ENCODE results near the gene MDP1.

Gene MDP1

DNA sequence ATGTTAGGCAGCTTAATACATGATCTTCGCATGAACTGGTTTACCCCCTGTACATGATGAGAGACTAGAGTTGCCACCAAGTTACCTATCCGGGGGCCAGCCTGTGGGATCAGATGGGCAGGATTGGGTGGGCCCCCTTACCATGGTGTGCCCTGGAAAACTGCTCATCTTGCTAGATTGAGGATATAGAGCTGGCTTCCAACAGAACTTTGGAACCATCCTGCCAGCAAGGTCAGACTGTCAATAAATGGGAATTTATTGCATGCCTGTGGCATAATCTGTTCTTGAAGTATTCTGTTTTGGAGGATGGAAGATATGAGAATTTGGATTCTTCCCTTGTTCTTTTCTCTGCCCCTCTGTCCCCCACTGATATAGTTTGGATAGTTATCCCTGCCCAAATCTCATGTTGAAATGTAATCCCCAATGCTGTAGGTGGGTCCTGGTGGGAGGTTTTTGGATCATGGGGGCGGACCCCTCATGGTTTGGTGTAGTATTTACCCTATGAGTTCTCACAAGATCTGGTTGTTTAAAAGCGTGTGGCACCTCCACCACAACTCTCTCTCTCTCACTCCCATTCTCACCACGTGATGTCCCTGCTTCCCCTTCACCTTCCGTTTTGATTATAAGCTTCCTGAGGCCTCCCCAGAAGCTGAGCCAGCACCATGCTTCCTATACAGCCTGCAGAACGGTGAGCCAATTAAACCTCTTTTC, 16.9 kb downstream of the MDP1 start:
- DNase-seq (ENCODE audit: low spot score): no peak
- FAIRE-seq: no peak

DNA sequence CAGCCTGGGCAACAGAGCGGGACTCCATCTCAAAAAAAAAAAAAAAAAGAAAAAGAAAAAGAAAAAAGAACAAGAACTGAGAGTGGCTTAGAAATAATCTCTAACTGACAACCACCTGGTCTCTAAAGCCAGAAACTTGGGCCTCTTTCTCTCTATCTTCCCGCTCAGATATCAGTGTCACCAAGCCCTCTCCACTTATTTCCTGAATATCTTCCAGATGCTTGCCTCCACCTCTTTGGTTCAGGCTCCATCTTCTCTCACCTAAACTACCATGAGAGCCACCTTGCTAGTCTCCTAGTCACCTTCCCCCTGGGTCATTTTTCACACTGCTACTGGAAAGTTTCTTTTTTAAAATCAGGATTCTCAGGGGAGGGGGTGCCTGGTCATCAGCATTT, 18.8 kb downstream of the MDP1 start:
- no peak for FAIRE-seq
- DNase-seq (ENCODE audit: low spot score): no peak

DNA sequence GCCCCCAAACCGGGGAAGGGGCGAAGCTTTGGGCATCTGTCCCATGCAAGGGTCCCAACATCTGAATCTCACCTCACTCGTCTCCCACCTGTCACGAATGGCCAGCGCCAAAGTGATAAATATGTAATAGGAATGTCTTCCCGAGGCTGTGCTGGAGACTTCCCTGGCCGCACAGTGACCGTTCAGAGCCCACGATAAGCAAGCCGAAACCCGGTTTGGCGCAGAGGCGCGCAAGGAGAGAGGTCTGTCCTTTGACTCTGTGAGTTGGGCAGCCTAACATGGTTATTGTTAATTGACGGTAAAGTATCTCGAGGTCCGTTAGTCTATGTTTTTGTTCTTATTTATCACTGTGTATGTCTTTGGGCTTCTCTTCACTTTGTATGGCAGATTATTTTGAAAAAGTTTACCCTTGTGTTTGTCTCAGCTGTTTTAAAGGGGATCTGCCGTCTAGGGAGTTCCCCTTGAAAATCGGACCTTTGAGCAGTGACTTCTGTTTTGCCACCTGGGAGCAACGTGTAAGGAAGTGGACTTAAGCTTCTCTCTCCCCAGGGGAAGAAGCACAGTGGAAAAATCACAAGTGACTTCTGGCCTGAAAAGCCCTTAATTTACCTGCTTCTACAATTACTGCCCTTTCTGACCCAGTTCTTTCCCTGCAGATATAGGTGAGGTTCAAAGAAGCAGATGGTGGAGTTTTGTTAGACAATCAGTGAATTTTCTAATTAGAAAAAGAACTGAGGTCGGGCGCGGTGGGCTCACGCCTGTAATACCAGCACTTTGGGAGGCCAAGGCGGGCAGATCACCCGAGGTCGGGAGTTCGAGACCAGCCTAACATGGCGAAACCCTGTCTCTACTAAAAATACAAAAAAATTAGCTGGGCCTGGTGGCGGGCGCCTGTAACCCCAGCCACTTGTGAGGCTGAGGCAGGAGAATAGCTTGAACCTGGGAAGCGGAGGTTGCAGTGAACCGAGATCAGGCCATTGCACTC, 19.5 kb downstream of the MDP1 start:
- FAIRE-seq: no peak
- no peak for DNase-seq (ENCODE audit: low spot score)

DNA sequence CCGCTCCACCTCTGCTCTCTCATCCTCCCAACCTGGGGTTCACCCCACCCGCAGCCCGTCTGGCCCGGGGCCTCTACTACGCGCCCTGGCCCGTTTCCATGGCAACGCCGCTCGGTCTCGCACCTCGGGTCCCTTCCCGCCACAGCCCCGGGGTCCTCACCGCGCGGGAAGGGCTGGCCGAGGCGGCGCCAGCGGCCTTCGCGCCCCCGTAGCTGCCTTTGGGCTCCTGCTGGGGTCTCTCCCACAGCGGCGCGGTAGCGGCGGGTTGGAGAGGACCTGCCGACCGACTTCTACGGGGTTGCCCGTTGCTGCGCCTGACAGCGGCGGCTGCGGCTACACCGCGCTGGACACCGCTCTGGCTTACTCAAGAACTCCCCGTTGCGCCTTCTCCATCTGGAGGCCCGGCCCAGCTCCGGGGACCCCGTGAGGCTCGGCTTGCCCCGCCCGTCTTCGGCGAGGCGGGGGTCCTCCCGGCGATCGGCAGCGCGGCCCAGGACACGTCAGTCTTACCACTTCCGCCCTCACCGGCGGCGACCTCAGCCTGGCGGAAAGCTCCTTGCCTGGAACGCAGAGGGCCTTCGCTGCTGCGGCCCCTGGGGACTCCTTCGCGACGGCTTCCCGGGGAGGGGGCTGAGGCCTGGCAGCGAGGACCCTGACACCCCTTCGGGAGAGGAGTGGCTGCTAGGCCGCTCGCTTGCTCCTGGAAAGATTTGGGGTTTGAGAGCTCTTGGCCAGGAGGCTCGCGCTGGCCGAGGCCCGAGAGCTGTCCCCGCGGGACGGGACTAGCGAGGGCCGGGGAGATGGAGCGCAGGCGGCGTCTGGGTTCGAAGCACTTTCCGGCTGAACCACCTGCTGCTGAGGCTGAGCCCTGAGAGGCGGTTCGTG, 20.4 kb downstream of the MDP1 start, which contains the start of gene TM9SF1:
TM9SF1 (minus strand) TSS at position 256 of the 885 bp plus-strand sequence. CDS start 422 bp downstream, outside the sequence.
- FAIRE-seq: no peak
- peak; percentile 50 for DNase-seq (ENCODE audit: low spot score)

DNA sequence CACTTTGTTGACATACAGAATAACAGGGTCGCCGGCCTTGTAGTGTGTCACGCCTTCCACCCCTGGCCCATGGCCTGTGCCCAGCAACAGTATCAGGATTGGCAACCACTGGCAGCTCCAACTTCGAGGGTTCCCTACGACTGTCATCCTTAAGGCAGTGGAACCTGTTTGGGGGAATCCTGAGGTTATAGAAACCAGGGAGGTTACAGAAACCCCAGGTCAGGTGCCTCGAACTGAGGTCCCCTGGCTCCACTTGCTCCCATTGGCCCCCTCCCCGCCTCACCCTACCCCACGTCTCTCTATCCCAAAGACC, 21.0 kb downstream of the MDP1 start:
- no peak for FAIRE-seq
- no peak for DNase-seq (ENCODE audit: low spot score)

DNA sequence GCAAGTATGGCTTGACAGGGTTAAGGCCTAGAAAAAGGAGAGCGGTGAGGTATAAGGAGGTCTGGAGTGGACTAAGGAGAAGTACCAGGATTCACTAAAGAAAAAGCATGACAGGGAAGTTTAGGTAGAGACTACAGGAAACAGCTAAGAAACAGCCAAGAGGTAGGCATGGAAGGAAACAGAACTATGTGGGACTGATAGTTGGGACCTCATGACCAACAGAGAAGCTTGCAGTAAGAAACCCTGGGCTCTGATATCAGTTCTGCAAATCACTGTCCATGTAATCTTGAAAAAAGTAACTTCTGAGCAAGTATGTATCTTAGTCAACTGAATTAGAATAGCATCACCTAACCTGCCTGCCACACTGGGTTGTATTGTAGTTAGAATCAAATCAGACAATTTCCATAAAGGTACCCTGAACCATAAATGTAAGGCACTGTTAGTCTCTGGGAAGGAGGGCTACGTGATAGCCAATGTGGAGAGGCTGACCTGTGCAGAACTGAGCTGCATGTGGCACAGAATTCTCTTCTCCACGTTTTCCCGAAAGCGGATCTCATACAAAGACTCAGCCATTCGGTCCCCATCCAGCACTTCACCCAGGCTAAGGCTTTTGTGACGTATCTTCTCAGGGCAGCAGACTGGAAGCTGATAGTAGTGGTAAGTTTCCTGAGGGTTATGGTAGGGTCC, 21.5 kb downstream of the MDP1 start:
- DNase-seq (ENCODE audit: low spot score) (no peak), FAIRE-seq (no peak)

DNA sequence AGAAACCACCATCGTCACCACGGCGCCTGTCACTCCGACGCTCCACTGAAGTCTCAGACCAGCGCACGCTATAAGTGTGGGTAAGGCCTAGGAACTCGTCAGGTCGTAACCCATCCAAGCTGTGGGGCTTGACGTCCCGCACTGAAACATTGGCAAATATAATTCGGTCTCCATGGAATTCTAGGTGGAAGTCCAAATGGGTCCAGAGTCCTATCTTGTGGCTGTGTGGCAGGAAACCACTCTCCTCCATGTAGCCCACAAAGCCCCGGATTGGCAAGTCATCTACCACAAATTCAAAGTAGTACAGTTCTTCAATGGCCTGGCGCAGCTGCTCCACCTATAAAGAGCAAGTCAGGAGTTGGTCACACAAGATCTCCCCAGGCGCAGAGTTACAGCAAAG, 22.9 kb downstream of the MDP1 start:
- DNase-seq (ENCODE audit: low spot score): no peak
- FAIRE-seq: no peak

DNA sequence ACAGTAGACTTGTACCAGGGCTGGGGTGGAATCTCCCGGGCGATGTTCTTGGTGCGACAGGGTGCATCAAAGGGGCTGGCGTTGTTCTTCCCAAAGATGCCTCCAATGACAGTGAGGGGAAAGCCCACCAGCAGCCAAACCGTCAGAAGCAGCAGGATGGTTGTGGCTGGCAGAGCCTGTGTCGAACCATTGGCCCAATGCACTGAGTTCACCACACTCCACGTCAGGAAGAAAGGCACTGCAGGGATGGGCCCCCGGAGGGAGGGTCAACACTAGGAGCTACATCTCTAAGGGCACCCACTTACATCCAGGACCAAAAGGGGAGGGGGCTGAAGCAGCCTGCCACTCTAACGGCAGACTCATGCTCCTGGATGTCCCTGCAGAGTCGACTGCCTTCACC, 25.4 kb downstream of the MDP1 start:
- FAIRE-seq (no peak), DNase-seq (ENCODE audit: low spot score) (no peak)

DNA sequence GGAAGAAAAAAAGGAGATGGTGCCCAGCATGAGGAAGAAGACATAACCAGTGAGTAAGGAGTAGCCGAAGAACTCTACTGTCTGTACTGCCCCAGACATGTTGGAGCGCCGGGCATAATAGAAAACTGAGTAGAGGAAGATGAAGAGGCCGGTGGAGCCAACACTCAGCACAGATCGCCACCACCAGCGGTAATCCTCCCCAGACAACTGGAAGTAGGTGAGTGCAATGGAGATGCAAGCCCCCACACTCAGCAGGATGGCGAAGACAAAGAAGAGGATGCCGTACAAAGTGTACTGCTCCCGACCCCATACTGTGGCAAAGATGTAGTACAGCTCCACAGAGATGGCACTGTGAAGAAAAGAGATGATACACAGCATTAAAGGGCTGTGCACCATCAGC, 26.4 kb downstream of the MDP1 start:
- no peak for FAIRE-seq
- DNase-seq (ENCODE audit: low spot score): no peak

DNA sequence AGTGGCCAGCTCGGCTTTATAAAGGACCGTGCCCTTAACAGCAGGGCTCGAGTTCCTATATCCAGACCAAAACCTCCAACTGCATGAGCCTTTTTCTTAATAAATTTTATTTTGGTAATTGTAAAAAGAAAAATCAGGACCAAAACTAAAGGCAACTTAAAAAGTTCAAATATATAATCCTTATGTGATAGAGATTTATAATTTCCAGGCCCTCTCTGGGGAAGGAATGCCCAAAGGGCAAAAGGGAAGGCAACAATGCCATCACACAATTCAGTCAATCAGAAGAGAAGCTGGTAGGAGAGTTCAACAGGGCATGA, 26.8 kb downstream of the MDP1 start:
- DNase-seq (ENCODE audit: low spot score) (no peak), FAIRE-seq (no peak)

DNA sequence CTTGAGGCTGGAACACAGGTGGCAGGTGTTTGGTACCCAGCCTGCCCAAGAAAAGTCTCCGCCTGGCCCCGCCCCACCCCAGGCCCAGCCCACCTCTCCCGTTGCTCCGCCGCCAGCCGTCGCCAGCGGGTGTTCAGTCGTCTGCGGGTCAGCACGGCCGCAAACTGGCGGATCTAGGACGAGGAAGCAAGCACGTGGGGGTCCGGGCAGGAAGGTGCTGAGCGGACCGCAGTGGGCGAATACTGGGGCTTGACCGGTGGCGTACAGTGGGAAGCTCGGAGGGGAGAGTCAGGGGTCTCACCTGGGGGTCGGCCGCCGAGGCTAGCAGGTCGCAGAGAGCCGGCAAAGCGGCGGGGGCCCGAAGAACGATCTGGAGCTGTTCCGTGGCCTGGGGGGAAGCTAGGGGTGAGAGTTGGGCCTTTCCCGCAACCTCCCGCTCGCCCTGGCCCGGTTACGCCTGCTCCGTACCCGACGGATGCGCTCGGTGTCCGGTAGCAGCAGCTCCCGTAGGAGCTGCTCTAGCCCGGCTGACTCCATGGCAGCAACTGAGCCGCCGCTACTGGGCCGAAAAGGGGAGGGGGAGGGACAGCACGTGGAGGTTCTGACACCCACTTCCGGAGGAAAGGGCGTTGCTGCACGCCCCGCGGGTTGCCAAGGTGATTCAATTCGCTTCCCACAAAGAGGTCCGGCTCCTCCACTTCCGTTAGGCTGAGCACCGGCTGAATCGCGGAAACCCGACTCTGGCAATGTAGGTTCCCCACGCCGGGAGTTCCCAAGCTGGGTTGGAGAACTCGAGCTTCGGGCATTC, 27.4 kb downstream of the MDP1 start, which contains the start of gene IPO4:
IPO4 (minus strand) TSS at position 566 of the 808 bp plus-strand sequence; CDS start at position 537, 29 bp downstream.
- FAIRE-seq: no peak

DNA sequence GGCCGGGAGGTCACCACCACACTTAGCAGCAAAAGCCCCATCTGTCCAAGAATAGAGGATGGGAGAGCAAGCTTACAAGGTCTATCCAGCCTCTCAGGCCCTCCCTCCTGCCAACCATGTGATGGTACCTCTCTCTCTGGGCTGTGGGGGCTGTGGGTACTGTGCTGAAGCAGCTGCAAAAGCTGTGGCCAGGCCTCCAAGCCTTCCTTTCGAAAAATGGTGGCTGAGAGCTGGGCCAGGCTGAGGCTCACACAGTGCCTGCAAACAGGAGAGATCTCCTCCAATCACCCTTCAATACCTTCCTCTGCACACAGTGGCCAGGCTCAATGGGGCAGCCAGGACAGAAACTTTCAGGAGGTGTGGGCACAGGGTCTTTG, 28.3 kb downstream of the MDP1 start:
- DNase-seq (ENCODE audit: low spot score) (no peak), FAIRE-seq (no peak)

More for the DNA sequence above, 27.4 kb downstream of the MDP1 start, which contains the start of gene IPO4:
- peak; percentile 84 for DNase-seq (ENCODE audit: low spot score)

DNA sequence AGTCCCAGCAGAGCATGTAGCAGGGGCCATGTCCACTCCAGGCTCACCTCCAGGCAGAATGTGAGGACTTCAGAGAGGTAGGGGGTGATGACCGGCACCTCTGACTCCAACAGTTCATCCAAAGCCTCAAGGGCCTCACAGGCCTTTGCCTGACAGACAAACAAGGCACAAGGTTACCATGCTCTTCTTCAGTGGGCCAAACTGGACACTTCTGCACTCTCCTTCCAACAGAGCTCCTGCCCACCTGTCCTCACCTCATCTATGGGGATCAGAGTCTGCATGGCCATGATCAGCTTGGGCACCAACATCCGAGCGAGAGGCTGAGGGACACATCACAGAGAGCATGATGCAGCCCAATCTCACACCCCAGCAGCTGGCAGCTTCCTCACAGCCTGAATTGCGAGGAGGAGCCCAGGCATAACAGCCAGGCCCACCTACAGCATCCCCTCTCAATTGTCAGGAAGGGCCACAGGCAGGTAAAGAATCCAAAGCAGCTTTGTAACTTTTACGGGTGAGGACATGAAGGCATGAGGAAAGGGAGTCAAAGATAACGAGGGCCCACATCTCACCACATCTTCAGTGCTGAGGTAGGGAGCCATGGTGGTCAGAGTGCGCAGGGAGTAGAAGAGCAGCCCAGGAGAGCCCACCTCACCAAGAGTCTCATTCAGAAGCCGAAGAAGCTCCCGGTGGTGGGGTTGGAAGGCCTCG, 28.9 kb downstream of the MDP1 start:
- DNase-seq (ENCODE audit: low spot score) (no peak), FAIRE-seq (no peak)

DNA sequence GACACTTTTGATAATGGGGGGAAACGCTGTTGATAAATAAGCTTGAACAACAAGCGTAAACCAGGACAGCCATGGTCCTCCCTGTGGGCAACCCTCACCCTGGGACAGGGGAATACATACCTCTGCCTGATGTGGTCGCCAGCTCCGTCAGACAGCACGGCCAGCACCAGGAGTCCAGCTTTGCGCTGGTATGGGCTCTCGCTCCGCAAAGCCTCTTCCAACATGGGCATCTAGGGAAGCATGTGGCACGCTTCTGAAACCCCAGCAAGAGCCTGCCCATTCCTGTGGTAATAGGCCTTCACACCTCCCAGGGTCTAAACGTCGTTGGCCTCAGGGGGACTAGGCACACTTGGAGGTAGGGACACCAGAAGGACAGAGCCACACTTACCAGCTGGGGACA, 30.1 kb downstream of the MDP1 start:
- FAIRE-seq (no peak), DNase-seq (ENCODE audit: low spot score) (no peak)

DNA sequence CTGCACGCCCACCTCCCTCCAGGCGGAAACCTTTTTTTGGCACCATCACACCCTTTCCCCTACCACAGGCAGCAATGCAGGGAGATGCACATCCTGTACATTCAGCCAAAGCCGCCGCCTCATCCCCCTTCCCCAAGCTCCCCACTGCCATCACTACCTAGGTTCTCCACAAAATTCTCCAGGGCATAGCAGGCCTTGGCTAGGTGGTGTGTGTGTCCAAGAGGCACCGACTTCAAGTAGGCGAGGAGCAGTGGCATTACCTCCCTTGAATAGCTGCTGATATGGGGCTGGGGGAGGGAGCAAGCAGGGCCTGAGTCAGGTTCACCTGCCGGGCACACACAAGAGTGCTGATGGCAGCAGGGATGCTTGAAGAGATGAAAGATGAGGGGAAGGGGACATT, 30.8 kb downstream of the MDP1 start:
- FAIRE-seq (no peak), DNase-seq (ENCODE audit: low spot score) (no peak)

DNA sequence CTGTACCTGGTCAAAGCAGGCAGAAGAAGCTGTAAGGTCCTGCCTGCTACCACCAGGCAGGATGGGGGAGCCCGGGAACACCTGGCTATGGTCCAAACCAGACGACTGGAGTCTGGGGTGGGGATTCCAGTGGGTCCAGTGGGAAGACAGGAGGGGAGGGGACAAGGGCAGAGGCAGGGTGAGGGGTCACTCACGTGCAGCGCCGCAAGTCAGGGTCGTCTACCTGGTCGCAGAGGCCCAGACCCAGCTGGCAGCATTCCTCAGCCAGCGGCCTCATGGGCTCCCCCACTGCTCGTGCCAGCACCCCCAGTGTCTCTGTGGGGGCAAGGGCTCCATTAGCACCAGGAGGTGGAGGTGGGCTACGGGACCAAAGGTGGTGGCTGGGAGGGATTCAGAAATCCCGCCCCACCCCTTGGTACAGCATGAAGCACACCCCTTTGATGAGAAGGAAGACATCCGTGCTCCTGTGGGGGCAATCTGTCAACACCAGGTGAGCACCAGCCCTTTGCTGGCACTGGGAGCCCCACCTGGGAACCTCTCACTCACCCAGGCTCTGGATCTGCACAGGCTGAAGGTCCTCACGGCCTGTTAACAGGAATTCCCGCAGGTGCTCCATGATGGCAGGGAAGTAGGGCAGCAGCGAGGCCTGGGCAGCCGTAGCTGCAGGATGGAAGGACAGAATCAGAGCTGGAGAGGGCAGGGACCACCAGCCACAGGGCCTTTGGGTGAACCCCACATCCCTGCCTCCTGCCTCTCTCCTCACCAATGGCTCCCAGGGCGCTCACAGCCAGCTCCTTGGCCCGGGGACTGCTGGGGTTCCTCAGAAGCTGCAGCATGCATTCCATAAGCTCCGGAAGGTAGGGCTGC, 31.5 kb downstream of the MDP1 start:
- FAIRE-seq (no peak), DNase-seq (ENCODE audit: low spot score) (no peak)

DNA sequence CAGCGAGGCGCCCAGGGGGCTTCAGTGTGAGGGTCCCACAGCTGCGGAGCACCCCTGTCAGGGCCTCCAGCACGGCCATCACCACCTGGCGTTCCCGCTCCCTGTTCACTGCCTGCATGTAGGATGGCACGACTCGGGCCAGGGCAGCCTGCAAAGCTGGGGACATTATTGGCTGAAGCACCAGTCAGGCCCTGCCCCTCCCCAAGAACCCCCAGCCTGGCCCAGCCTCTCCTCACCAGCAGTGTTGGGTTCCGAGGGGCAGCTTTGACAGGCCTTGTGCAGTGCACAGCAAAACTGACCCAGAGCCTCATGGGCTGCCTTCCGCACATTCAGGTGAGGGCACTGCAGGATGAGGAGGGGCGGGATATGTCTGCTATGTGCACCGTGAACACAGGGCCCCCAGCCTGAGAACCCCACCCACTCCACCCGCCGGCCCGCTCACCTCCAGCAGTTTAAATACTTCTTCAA, 32.8 kb downstream of the MDP1 start:
- DNase-seq (ENCODE audit: low spot score): no peak
- no peak for FAIRE-seq

DNA sequence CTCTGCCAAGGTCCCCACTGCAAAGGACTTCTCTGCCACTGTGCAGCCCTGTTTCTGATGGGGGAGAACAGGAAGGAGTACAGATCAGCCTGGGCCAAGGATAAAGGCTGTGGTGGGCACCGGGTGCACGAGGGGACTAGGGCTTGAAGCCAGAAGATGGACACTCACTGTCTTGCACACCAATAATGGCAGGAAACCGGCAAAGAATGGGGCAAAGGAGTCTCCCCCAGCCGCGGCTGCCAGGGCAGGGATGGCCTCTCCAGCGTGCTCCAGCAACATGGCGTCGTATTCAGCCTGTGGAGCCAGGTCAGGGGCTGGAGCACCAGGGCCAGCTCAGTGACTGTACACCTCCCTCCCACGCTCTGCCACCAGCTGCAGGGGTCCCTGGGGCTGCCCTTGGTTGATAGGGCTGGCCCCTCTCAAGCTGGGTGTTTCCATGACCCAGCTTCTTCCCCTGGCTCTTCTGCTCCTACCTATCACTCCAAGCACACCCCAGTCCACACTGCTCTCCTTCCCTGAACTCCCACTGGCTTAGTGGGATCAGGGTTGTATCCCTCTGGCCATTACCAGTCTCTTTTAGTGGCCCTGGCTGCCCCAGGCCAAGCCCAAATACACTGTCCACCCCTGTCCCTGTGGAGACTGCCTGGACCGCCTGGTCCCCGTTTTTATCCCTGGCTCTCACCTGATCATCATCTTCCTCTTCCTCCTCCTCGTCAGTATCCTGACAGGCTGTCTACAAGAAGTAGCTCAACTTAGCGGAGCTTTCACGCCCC, 33.6 kb downstream of the MDP1 start:
- DNase-seq (ENCODE audit: low spot score): no peak
- no peak for FAIRE-seq
